Adipocyte (in vitro differentiated cells): Measurements from ENCODE around the gene SLC16A12.
"Not testable (repeated sequence)": the region's sequence is repeated elsewhere in the genome, so short reads cannot be mapped to it uniquely, and the experiment has no call there.

Source experiments
- DNase-seq: peaks from one replicate; pipeline ENCODE4 v3.0.0-alpha.2; 2015; ENCODE audit warnings: low read depth
- H3K27me3 ChIP-seq: replicated peaks from 2 replicates; pipeline ENCODE4 v1.7.0; 2013; ENCODE audit warnings: mild to moderate bottlenecking, low read length, moderate library complexity; ENCODE audit not compliant: control insufficient read depth, insufficient read depth
- H3K36me3 ChIP-seq: 2 replicates; pipeline ENCODE4 v1.7.0; 2013; ENCODE audit warnings: low read length, mild to moderate bottlenecking, moderate library complexity; ENCODE audit not compliant: control insufficient read depth, insufficient read depth, severe bottlenecking
- H3K4me1 ChIP-seq: 2 replicates; pipeline ENCODE4 v1.7.0; 2013; ENCODE audit warnings: mild to moderate bottlenecking, low read length, moderate library complexity; ENCODE audit not compliant: control insufficient read depth, insufficient read depth
- H3K4me3 ChIP-seq: 2 replicates; pipeline ENCODE4 v1.7.0; 2013; ENCODE audit warnings: mild to moderate bottlenecking, low read length, moderate library complexity
- H3K9ac ChIP-seq: 2 replicates; pipeline ENCODE4 v1.7.0; 2013; ENCODE audit warnings: mild to moderate bottlenecking, low read length, moderate library complexity
- H3K9me3 ChIP-seq: 2 replicates; pipeline ENCODE4 v1.7.0; 2013; ENCODE audit warnings: mild to moderate bottlenecking, low read length, moderate library complexity; ENCODE audit not compliant: control insufficient read depth

SLC16A12 gene

GRCh38 chr10:89414146-89414878, 121.1 kb downstream of the SLC16A12 start, which contains the start of gene IFIT5:
IFIT5 (plus strand) TSS chr10:89414568; CDS start chr10:89414799, 231 bp downstream.
- Histone ChIP-seq H3K9ac (peak within 1 kb of the TSS; percentile 93), H3K9me3 (no peaks in the 10 kb centered on the region), H3K27me3 (no peaks in the 10 kb centered on the region), H3K4me3 (peak within 1 kb of the TSS; percentile 98), H3K4me1 (peaks cover 9% of the 10 kb centered on the region), H3K36me3 (peaks cover 14% of the 10 kb centered on the region)
- DNase-seq = peak; percentile 83

- H3K36me3 ChIP-seq = peaks cover 13% of the 10 kb centered on the region
- no peaks in the 10 kb centered on the region for H3K27me3 ChIP-seq
- no peaks in the 10 kb centered on the region for H3K9me3 ChIP-seq
- DNase-seq = no peak
- H3K4me1 ChIP-seq = peaks cover 9% of the 10 kb centered on the region
- peak overlapping the region; percentile 93 for H3K9ac ChIP-seq
- H3K4me3 ChIP-seq = peak overlapping the region; percentile 98
Observed at GRCh38 chr10:89413398-89413912, 121.9 kb downstream of the SLC16A12 start.

GRCh38 chr10:89412276-89412675, 123.1 kb downstream of the SLC16A12 start:
- H3K9me3 ChIP-seq, H3K4me3 ChIP-seq, H3K27me3 ChIP-seq, H3K36me3 ChIP-seq, H3K9ac ChIP-seq, H3K4me1 ChIP-seq, DNase-seq: not testable (repeated sequence)

GRCh38 chr10:89411135-89411534, 124.3 kb downstream of the SLC16A12 start:
- not testable (repeated sequence) for H3K27me3 ChIP-seq, H3K9me3 ChIP-seq, DNase-seq, H3K4me1 ChIP-seq, H3K36me3 ChIP-seq, H3K4me3 ChIP-seq, H3K9ac ChIP-seq

- not testable (repeated sequence) for DNase-seq, H3K9me3 ChIP-seq, H3K36me3 ChIP-seq, H3K9ac ChIP-seq, H3K27me3 ChIP-seq, H3K4me3 ChIP-seq, H3K4me1 ChIP-seq
Observed at GRCh38 chr10:89410551-89410950, 124.8 kb downstream of the SLC16A12 start.

GRCh38 chr10:89409282-89409681, 126.1 kb downstream of the SLC16A12 start:
- DNase-seq, H3K4me1 ChIP-seq, H3K9me3 ChIP-seq, H3K4me3 ChIP-seq, H3K27me3 ChIP-seq, H3K9ac ChIP-seq, H3K36me3 ChIP-seq: not testable (repeated sequence)

GRCh38 chr10:89407792-89408191, 127.6 kb downstream of the SLC16A12 start:
- H3K36me3 ChIP-seq, H3K4me1 ChIP-seq, H3K27me3 ChIP-seq, DNase-seq, H3K4me3 ChIP-seq, H3K9me3 ChIP-seq, H3K9ac ChIP-seq: not testable (repeated sequence)

- H3K9ac ChIP-seq, H3K4me1 ChIP-seq, H3K4me3 ChIP-seq, DNase-seq, H3K9me3 ChIP-seq, H3K27me3 ChIP-seq: not testable (repeated sequence)
- H3K36me3 ChIP-seq = peaks cover 11% of the 10 kb centered on the region
Observed at GRCh38 chr10:89406178-89406577, 129.2 kb downstream of the SLC16A12 start.

GRCh38 chr10:89404104-89405047, 131.0 kb downstream of the SLC16A12 start:
- no peaks in the 10 kb centered on the region for H3K27me3 ChIP-seq
- no peaks in the 10 kb centered on the region for H3K4me1 ChIP-seq
- H3K9ac ChIP-seq = no peak overlapping the region
- peaks cover 11% of the 10 kb centered on the region for H3K36me3 ChIP-seq
- no peak for DNase-seq
- no peaks in the 10 kb centered on the region for H3K9me3 ChIP-seq
- H3K4me3 ChIP-seq = no peak overlapping the region

- Histone ChIP-seq H3K4me1 (no peaks in the 10 kb centered on the region), H3K9me3 (no peaks in the 10 kb centered on the region), H3K36me3 (peaks cover 11% of the 10 kb centered on the region), H3K9ac (no peak overlapping the region), H3K4me3 (no peak overlapping the region), H3K27me3 (no peaks in the 10 kb centered on the region)
- no peak for DNase-seq
Observed at GRCh38 chr10:89403043-89403442, 132.4 kb downstream of the SLC16A12 start.

- no peak for DNase-seq
- Histone ChIP-seq H3K4me3 (no peak overlapping the region), H3K27me3 (no peaks in the 10 kb centered on the region), H3K4me1 (no peaks in the 10 kb centered on the region), H3K36me3 (peaks cover 11% of the 10 kb centered on the region), H3K9me3 (no peaks in the 10 kb centered on the region), H3K9ac (no peak overlapping the region)
Observed at GRCh38 chr10:89399956-89400355, 135.4 kb downstream of the SLC16A12 start.
